Esophagus squamous epithelium (tissue), 5 donors: Measurements from ENCODE around the gene RNF38. TPM values are rescaled to one million over a fixed set of nuclear protein-coding genes. Genes with fewer than 3 reads are reported as not detected.

Experiments
- DNase-seq: peaks from one replicate; lab custom pipeline; 2025; lab: John Stamatoyannopoulos, UW
- H3K27ac ChIP-seq, 4 donors: fragments of 200-600 bp; sonication (generic); one replicate each; pipeline ENCODE4 v1.5.1; 2016 to 2019; ENCODE audit warnings: mild to moderate bottlenecking in 1 of 4
- H3K27me3 ChIP-seq, 4 donors: fragments of 200-600 bp; sonication (generic); 1 replicate in 3 of 4; 2 replicates in 1 of 4; pipeline versions ENCODE4 v1.5.1 to v1.6.0; 2017 to 2021; ENCODE audit warnings: antibody characterized with exemption in 1 of 4
- H3K36me3 ChIP-seq, 3 donors: fragments of 200-600 bp; sonication (generic); one replicate each; pipeline ENCODE4 v1.5.1; 2016 to 2019
- H3K4me1 ChIP-seq, 3 donors: fragments of 200-600 bp; sonication (generic); one replicate each; pipeline ENCODE4 v1.5.1; 2017 to 2019
- H3K4me3 ChIP-seq, 4 donors: fragments of 200-600 bp; sonication (generic); 1 replicate in 3 of 4; 2 replicates in 1 of 4; pipeline ENCODE4 v1.5.1; 2016 to 2019; ENCODE audit warnings: mild to moderate bottlenecking in 2 of 4, moderate library complexity in 1 of 4
- H3K9me3 ChIP-seq, 3 donors: fragments of 200-600 bp; sonication (generic); one replicate each; pipeline ENCODE4 v1.5.1; 2016 to 2019
- POLR2A ChIP-seq, 4 donors: fragments of 450-650 bp; IDR thresholded peaks; one replicate each; pipeline ENCODE4 v1.6.1; 2017; ENCODE audit warnings: antibody characterized with exemption in 4 of 4, mild to moderate bottlenecking in 4 of 4, moderate library complexity in 3 of 4
- WGBS, 2 donors: methylation state at CpG; one replicate each; pipeline ENCODE4 v1.1.5; 2018; 5-methylcytosine and 5-hydroxymethylcytosine counted together
- intact Hi-C: fragments of 100-400 bp; cut with DNase I; formaldehyde crosslinking; loops from one replicate; pipeline ENCODE4 v1.15.0; 2022
- total RNA-seq, 4 donors: library from RNA; depleted of rRNA; stranded (reverse); fragments of >200 nt; gene quantifications; one replicate each; pipeline ENCODE4 v1.1.0, GENCODE V29; 2016
- TF ChIP-seq, protein P1 (sequence below), 6 experiments: fragments of 450-650 bp in 4 of 6; fragments of 200-600 bp in 2 of 6; sonication (generic) in 2 of 6; IDR thresholded peaks; one replicate each; pipeline ENCODE4 v1.5.1; 2016 to 2019; ENCODE audit warnings: antibody characterized with exemption in 6 of 6, mild to moderate bottlenecking in 4 of 6, moderate library complexity in 4 of 6
- donor health status: DM: yes; HTN: yes; CAD: no.

The RNF38 gene
- total RNA-seq, 4 donors from 2014 or later = 11.1 to 25.9 (median 13.5) TPM

DNA sequence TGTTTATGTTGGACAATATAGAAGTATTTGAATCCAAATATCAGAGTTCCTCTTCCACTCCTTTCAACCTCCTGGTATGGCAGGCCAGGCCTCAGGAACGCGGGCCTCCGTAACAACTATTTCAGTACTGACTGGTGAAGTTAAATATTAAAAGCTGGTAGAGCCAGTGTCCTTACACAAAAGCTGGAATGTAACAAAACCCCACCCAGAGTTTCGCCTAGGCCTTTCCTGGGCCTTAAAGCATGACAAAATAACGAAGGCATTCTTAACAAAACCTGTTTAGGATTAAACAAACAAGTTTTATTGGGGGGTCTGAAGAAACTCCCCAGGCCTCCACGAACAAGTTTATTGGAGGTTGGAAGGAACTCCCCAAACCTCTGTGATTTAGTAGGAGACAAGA lies 80.3 kb downstream of the RNF38 start:
- no peak for TF ChIP-seq POLR2A (IDR thresholded peaks at IDR 0.05)
- TF ChIP-seq, protein P1, sequence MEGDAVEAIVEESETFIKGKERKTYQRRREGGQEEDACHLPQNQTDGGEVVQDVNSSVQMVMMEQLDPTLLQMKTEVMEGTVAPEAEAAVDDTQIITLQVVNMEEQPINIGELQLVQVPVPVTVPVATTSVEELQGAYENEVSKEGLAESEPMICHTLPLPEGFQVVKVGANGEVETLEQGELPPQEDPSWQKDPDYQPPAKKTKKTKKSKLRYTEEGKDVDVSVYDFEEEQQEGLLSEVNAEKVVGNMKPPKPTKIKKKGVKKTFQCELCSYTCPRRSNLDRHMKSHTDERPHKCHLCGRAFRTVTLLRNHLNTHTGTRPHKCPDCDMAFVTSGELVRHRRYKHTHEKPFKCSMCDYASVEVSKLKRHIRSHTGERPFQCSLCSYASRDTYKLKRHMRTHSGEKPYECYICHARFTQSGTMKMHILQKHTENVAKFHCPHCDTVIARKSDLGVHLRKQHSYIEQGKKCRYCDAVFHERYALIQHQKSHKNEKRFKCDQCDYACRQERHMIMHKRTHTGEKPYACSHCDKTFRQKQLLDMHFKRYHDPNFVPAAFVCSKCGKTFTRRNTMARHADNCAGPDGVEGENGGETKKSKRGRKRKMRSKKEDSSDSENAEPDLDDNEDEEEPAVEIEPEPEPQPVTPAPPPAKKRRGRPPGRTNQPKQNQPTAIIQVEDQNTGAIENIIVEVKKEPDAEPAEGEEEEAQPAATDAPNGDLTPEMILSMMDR (IDR thresholded peaks at IDR 0.05) = no peak
- Histone ChIP-seq H3K4me1 (peaks cover 0 to 35% (median 10%) of the 10 kb centered on the region in 3 donors), H3K4me3 (no peak overlapping the region), H3K9me3 (no peaks in the 10 kb centered on the region), H3K27me3 (peaks cover 0 to 5% (median 0%) of the 10 kb centered on the region in 4 donors), H3K36me3 (no peaks in the 10 kb centered on the region), H3K27ac (peak overlapping the region; percentile 72 to 87 (median 76))
- intact Hi-C loops = no loop called here
- DNase-seq = no peak
- 45 to 60% methylated on average over 6 of the region's 6 CpGs for WGBS, 2 donors

DNA sequence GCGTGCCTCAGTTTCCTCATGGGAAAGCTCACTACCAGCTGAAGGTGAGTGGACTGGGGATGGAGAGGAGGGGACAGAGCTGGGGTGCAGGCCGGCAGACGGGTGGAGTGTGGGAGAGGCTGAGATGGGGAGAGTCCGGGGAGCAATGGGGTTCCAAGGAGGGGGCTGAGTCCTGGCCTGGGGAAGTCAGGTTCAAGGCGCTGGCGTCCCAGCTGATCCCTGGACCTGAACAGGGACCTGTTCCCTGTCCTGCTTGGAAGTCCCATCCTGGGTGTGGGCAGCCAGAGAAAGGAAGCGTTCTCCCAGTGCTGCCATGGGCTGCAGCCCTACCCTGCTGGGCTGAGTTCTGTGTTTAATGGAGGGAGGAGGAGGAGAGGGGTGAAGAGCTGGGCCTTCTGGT lies 80.9 kb downstream of the RNF38 start:
- 84 to 89% methylated on average over 3 to 7 of the region's 7 CpGs for WGBS, 2 donors
- no peak overlapping the region for H3K4me3 ChIP-seq
- H3K27ac ChIP-seq = peak overlapping the region; percentile 47 to 87 (median 76)
- H3K9me3 ChIP-seq = no peaks in the 10 kb centered on the region
- DNase-seq = no peak
- intact Hi-C loops = no loop called here
- H3K4me1 ChIP-seq = peaks cover 0 to 35% (median 10%) of the 10 kb centered on the region in 3 donors
- H3K27me3 ChIP-seq = peaks cover 0 to 5% (median 0%) of the 10 kb centered on the region in 4 donors
- TF ChIP-seq POLR2A (IDR thresholded peaks at IDR 0.05) = no peak
- H3K36me3 ChIP-seq = no peaks in the 10 kb centered on the region

DNA sequence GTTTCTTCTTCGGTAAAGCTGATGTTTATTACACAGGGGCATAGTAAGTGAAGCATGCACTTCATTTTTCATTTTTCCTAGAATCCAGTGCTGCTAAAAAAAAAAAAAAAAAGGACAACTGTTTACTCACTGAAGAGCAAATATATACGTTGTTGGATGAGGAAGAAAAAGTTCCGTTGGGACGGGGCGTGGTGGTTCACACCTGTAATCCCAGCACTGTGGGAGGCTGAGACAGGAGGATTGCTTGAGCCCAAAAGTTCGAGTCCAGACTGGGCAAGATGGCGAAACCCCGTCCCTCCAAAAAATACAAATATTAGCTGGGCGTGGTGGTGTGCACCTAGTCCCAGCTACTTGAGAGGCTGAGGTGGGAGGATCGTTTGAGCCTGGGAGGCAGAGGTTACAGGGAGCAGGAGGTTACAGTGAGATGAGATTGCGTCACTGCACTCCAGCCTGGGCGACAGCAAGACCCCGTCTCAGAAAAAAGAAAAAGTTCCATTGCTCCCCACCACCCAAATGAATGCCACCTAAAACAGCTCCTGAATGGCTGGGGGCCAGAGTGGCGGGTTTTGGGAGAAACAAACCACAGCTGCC lies 81.8 kb downstream of the RNF38 start:
- H3K4me3 ChIP-seq = no peak overlapping the region
- no peaks in the 10 kb centered on the region for H3K9me3 ChIP-seq
- no peak for TF ChIP-seq POLR2A (IDR thresholded peaks at IDR 0.05)
- TF ChIP-seq, protein P1 (IDR thresholded peaks at IDR 0.05) = no peak
- H3K27ac ChIP-seq = peak overlapping the region; percentile 47 to 87 (median 76)
- no peak for DNase-seq
- H3K27me3 ChIP-seq = peaks cover 0 to 5% (median 0%) of the 10 kb centered on the region in 4 donors
- H3K36me3 ChIP-seq = no peaks in the 10 kb centered on the region
- WGBS, 2 donors = 74 to 80% methylated on average over 13 to 14 of the region's 14 CpGs
- intact Hi-C loops = no loop called here
- peaks cover 0 to 35% (median 10%) of the 10 kb centered on the region in 3 donors for H3K4me1 ChIP-seq

DNA sequence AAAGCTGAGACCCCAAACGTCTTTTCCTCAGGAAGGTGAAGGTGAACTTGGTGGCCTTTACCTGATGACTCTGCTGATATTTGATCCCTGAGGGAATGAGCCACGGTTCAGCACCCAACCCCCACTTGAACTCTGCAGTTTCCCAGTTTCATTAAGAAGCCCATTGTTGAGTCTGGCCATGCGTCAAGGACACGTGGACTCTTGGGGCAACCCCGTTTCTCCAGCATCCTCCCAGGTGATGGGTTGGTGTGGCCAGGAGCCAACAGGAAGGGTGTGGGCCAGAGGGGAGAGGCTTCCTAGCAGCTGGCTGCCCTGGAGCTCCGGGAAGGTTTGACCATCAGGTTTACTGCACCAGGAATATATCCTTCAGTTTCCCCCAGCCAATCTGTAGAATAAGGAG lies 82.3 kb downstream of the RNF38 start:
- Histone ChIP-seq H3K36me3 (no peaks in the 10 kb centered on the region), H3K27ac (peak overlapping the region in 3 of 4 donors; percentile 54 to 87 (median 77)), H3K27me3 (peaks cover 0 to 5% (median 0%) of the 10 kb centered on the region in 4 donors), H3K4me3 (no peak overlapping the region), H3K9me3 (no peaks in the 10 kb centered on the region), H3K4me1 (peaks cover 0 to 35% (median 10%) of the 10 kb centered on the region in 3 donors)
- 8 to 30% methylated on average over 2 to 5 of the region's 6 CpGs for WGBS, 2 donors
- intact Hi-C loops = no loop called here
- no peak for TF ChIP-seq POLR2A (IDR thresholded peaks at IDR 0.05)
- TF ChIP-seq, protein P1 (IDR thresholded peaks at IDR 0.05) = no peak
- DNase-seq = no peak

DNA sequence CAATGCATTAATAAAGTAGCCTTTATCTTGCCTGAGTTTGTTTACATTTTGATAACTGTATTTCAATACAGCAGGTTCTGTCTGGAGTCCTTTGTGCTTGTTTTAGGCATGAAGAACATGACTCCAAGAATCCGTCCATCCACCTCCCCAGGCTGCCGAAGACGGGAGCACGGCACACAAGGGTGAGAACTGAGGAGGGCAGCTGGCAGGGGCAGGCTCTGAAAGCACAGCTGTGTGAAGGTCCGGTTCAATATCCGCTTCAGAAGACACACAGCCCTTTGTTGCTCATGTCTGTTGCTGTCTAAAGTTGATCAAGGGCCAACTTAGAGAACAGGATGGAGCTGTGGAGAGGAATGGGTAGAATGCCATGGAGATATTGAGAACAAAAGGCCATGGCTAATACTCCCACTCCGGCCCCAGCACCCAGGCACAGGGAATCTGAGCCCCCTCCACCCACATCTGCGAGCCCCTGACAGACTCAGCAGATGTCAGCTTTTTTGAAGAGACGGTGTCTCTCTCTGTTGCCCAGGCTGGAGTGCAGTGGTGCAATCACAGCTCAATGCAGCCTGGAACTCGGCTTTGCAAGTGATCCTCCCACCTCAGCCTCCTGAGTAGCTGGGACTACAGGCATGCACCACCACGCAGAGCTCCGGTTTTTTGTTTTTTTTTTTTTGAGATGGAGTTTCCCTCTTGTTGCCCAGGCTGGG lies 83.3 kb downstream of the RNF38 start:
- no peak for DNase-seq
- peaks cover 0 to 5% (median 0%) of the 10 kb centered on the region in 4 donors for H3K27me3 ChIP-seq
- 81 to 83% methylated on average over 7 of the region's 12 CpGs for WGBS, 2 donors
- H3K4me3 ChIP-seq = no peak overlapping the region
- no peak overlapping the region for H3K27ac ChIP-seq
- peaks cover 0 to 35% (median 10%) of the 10 kb centered on the region in 3 donors for H3K4me1 ChIP-seq
- no peaks in the 10 kb centered on the region for H3K36me3 ChIP-seq
- no peak for TF ChIP-seq POLR2A (IDR thresholded peaks at IDR 0.05)
- no peaks in the 10 kb centered on the region for H3K9me3 ChIP-seq
- intact Hi-C loops = no loop called here

DNA sequence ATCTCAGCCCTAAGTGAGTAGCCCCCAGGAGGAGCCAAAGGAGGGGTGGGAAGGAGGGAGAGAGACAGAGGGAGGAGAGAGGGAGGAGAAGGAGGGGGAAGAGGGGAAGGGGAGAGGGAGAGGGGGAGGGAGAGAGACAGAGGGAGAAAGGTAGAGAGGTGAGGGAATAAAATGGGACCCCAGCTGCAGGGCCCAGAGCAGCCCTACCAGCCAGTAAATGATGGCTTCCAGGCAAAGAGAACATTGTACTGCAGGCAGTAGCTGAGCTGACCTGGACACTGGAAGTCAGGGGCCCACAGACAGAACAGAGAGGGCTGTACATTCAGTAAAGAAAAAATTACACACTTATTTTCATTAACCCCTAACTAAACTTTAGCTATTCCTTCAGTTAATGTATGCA lies 84.0 kb downstream of the RNF38 start:
- DNase-seq = no peak
- H3K27me3 ChIP-seq = peaks cover 0 to 5% (median 0%) of the 10 kb centered on the region in 4 donors
- no peaks in the 10 kb centered on the region for H3K36me3 ChIP-seq
- H3K4me3 ChIP-seq = no peak overlapping the region
- peaks cover 0 to 35% (median 10%) of the 10 kb centered on the region in 3 donors for H3K4me1 ChIP-seq
- no peak overlapping the region for H3K27ac ChIP-seq
- no peaks in the 10 kb centered on the region for H3K9me3 ChIP-seq
- no peak for TF ChIP-seq POLR2A (IDR thresholded peaks at IDR 0.05)
- TF ChIP-seq, protein P1 (IDR thresholded peaks at IDR 0.05) = no peak
- intact Hi-C loops = no loop called here
